HepG2 (cell line): ENCODE measurements around the gene EIF5A. TPM values are rescaled to one million over a fixed set of nuclear protein-coding genes. Genes with fewer than 3 reads are reported as not detected.

Experiments used
- ATAC-seq: fragments of 200-7000 bp; cut with Tn5 transposase; 3 replicates; pipeline ENCODE4 v1.9.1; 2020; ENCODE audit warnings: mild to moderate bottlenecking, moderate library complexity
- BruUV-seq: library from RNA; stranded (reverse); fragments of 400-500 nt; replicated peaks from 2 replicates; lab custom pipeline; 2021; lab: Mats Ljungman, UMichigan
- CTCF ChIA-PET: fragments of 300-600 bp; formaldehyde crosslinking; extraction: SDS; loops from one replicate; lab custom pipeline; 2021; ENCODE audit warnings: low total read pairs, inconsistent platforms, low intra/inter-chr PET ratio; lab: Yijun Ruan, JAX
- POLR2A ChIA-PET: fragments of 350-600 bp; sonication (Branson Sonifier 250); formaldehyde crosslinking; loops from one replicate; lab custom pipeline; 2020; ENCODE audit warnings: antibody characterized with exemption, inconsistent platforms; lab: Yijun Ruan, JAX
- DNase-seq: peaks from one replicate; pipeline ENCODE4 v3.0.0-alpha.2; 2015; ENCODE audit warnings: low spot score
- FAIRE-seq: peaks from 3 replicates; lab custom pipeline; 2011; peaks lifted over from hg19 to GRCh38; lab: Jason Lieb, UNC
- H2AFZ ChIP-seq: one replicate; pipeline ENCODE4 v1.6.1; 2011; ENCODE audit warnings: low read length, inconsistent platforms
- H3K27ac ChIP-seq: fragments of 300-600 bp; 3 replicates; pipeline ENCODE4 v1.8.0; 2011; ENCODE audit warnings: mixed run types, mild to moderate bottlenecking, mixed read lengths, low read length, inconsistent platforms; ENCODE audit not compliant: insufficient read depth; ENCODE audit errors: extremely low read length
- H3K27me3 ChIP-seq, 2 experiments: fragments of 200-600 bp in 1 of 2; 2 replicates in 1 of 2; 3 replicates in 1 of 2; pipeline versions ENCODE4 v1.6.0 to v1.8.0; 2011; ENCODE audit warnings: low read length in 2 of 2, mild to moderate bottlenecking in 2 of 2, moderate library complexity in 2 of 2, inconsistent platforms in 1 of 2; ENCODE audit not compliant: insufficient read depth in 2 of 2, control insufficient read depth in 1 of 2
- H3K36me3 ChIP-seq, 2 experiments: fragments of 200-600 bp in 1 of 2; replicated peaks in 1 of 2; 2 replicates in 1 of 2; 3 replicates in 1 of 2; pipeline versions ENCODE4 v1.5.1 to v1.8.0; 2011; ENCODE audit warnings: low read length in 2 of 2, inconsistent platforms in 1 of 2; ENCODE audit not compliant: insufficient read depth in 2 of 2, control insufficient read depth in 1 of 2
- H3K4me1 ChIP-seq: 2 replicates; pipeline ENCODE4 v1.5.1; 2012; ENCODE audit warnings: low read length, inconsistent platforms; ENCODE audit not compliant: insufficient read depth
- H3K4me2 ChIP-seq: 2 replicates; pipeline ENCODE4 v1.6.0; 2011; ENCODE audit warnings: low read depth, low read length, inconsistent platforms
- H3K4me3 ChIP-seq, 3 experiments: fragments of 200-600 bp in 1 of 3; sonication (generic), shearing (Covaris generic) in 1 of 3; replicated peaks in 1 of 3; 2 replicates each; pipeline ENCODE4 v1.5.1; 2011 to 2016; ENCODE audit warnings: low read length in 3 of 3, inconsistent platforms in 2 of 3, low read depth in 2 of 3, mild to moderate bottlenecking in 2 of 3, control low read depth in 1 of 3, mixed read lengths in 1 of 3; ENCODE audit not compliant: insufficient read depth in 1 of 3
- H3K79me2 ChIP-seq: one replicate; pipeline ENCODE4 v1.6.1; 2011; ENCODE audit warnings: low read length, inconsistent platforms; ENCODE audit not compliant: insufficient read depth
- H3K9ac ChIP-seq: 2 replicates; pipeline ENCODE4 v1.6.0; 2011; ENCODE audit warnings: mild to moderate bottlenecking, low read depth, low read length, inconsistent platforms; ENCODE audit not compliant: insufficient read depth
- H3K9me3 ChIP-seq: 2 replicates; pipeline ENCODE4 v1.5.1; 2012; ENCODE audit warnings: mild to moderate bottlenecking, low read length
- H4K20me1 ChIP-seq: 2 replicates; pipeline ENCODE4 v1.6.0; 2011; ENCODE audit warnings: inconsistent platforms, mild to moderate bottlenecking, low read length, moderate library complexity; ENCODE audit not compliant: insufficient read depth
- ARID5B ChIP-seq: IDR thresholded peaks from 2 replicates; pipeline ENCODE4 v1.4.0; 2020; ENCODE audit warnings: mild to moderate bottlenecking, missing genetic modification reagents
- ASH2L ChIP-seq: fragments of 300-600, 200-600 bp; sonication (generic); IDR thresholded peaks from 2 replicates; pipeline ENCODE4 v1.7.0; 2017; ENCODE audit warnings: low read depth, mild to moderate bottlenecking, moderate library complexity, mixed read lengths, low read length; ENCODE audit not compliant: insufficient read length
- CC2D1A ChIP-seq: sonication (generic); formaldehyde crosslinking; IDR thresholded peaks from 2 replicates; pipeline ENCODE4 v1.8.1; 2023; ENCODE audit warnings: mild to moderate bottlenecking, missing genetic modification reagents
- CREM ChIP-seq, 2 experiments: sonication (generic) in 1 of 2; formaldehyde crosslinking in 1 of 2; IDR thresholded peaks; 2 replicates each; pipeline versions ENCODE4 v1.4.0 to v1.6.1; 2016 to 2020; ENCODE audit warnings: antibody characterized with exemption in 1 of 2, mild to moderate bottlenecking in 1 of 2, missing genetic modification reagents in 1 of 2
- KMT2A ChIP-seq: sonication (generic); formaldehyde crosslinking; IDR thresholded peaks from 2 replicates; pipeline ENCODE4 v1.4.0; 2020; ENCODE audit warnings: missing genetic modification reagents
- XBP1 ChIP-seq: sonication (generic); formaldehyde crosslinking; IDR thresholded peaks from 2 replicates; pipeline ENCODE4 v1.5.0; 2020; ENCODE audit warnings: missing genetic modification reagents
- ZNF562 ChIP-seq: sonication (generic); formaldehyde crosslinking; IDR thresholded peaks from 2 replicates; pipeline ENCODE4 v1.8.0; 2022; ENCODE audit warnings: missing genetic modification reagents, borderline replicate concordance
- ZNF720 ChIP-seq: sonication (generic); formaldehyde crosslinking; IDR thresholded peaks from 2 replicates; pipeline ENCODE4 v1.4.0; 2020; ENCODE audit warnings: missing genetic modification reagents
- WGBS: methylation state at CpG from one replicate; pipeline ENCODE4 v1.1.6; 2017; ENCODE audit warnings: low lambda C conversion rate; 5-methylcytosine and 5-hydroxymethylcytosine counted together
- in situ Hi-C: cut with HindIII; loops from 2 replicates; pipeline ENCODE4 v1.10.0; 2017; ENCODE audit warnings: low pct_unique_long_range_greater_than_20kb; ENCODE audit not compliant: extremely low pct_ligation_motif_present
- intact Hi-C: fragments of 100-400 bp; cut with micrococcal nuclease; formaldehyde crosslinking; loops from one replicate; pipeline ENCODE4 v1.10.0; 2022; ENCODE audit not compliant: unreplicated experiment
- polyA plus RNA-seq, 8 experiments: library from polyadenylated mRNA; depleted of rRNA in 3 of 8; stranded (reverse) in 7 of 8; unstranded in 1 of 8; fragments of >200 nt; fragmentation: Illumina TruSeq in 4 of 8; extraction: Trizol in 4 of 8; gene quantifications; 2 replicates each; pipeline versions ENCODE4 v1.2.1 to v1.2.3, GENCODE V29; 2011 to 2016; ENCODE audit warnings: low read depth in 4 of 8, missing spikeins in 1 of 8, mixed read lengths in 1 of 8; ENCODE audit not compliant: insufficient read depth in 1 of 8
- total RNA-seq, 5 experiments: library from RNA; depleted of rRNA; stranded (reverse); fragments of >200 nt; fragmentation: Illumina TruSeq; extraction: Trizol; gene quantifications; 2 replicates each; pipeline ENCODE4 v1.2.3, GENCODE V29; 2016; ENCODE audit warnings: low read depth in 1 of 5
- TF ChIP-seq, protein P1 (sequence below): sonication (generic); formaldehyde crosslinking; IDR thresholded peaks from 2 replicates; pipeline ENCODE4 v1.5.0; 2020; ENCODE audit warnings: missing genetic modification reagents, mild to moderate bottlenecking, borderline replicate concordance
- TF ChIP-seq, protein P2 (sequence below): sonication (generic); formaldehyde crosslinking; conservative IDR thresholded peaks from 2 replicates; pipeline ENCODE4 v1.4.0; 2020; ENCODE audit warnings: mild to moderate bottlenecking, missing genetic modification reagents, moderate library complexity

EIF5A gene
- total and polyA plus RNA-seq, 2 of the 13 experiments (the other 11 are each of a cell fraction or from before 2014, with no cell fraction given): 319 to 337 TPM

- TF ChIP-seq ARID5B (CRISPR knock-in tag): no peak
- no peak for TF ChIP-seq KMT2A (CRISPR knock-in tag)
- no peak for TF ChIP-seq CREM (IDR thresholded peaks at IDR 0.05)
- TF ChIP-seq CREM (CRISPR knock-in tag; IDR thresholded peaks at IDR 0.05): no peak
Observed at GRCh38 chr17:7307686-7308624, 527 bp downstream of the EIF5A start (continued).

DNA sequence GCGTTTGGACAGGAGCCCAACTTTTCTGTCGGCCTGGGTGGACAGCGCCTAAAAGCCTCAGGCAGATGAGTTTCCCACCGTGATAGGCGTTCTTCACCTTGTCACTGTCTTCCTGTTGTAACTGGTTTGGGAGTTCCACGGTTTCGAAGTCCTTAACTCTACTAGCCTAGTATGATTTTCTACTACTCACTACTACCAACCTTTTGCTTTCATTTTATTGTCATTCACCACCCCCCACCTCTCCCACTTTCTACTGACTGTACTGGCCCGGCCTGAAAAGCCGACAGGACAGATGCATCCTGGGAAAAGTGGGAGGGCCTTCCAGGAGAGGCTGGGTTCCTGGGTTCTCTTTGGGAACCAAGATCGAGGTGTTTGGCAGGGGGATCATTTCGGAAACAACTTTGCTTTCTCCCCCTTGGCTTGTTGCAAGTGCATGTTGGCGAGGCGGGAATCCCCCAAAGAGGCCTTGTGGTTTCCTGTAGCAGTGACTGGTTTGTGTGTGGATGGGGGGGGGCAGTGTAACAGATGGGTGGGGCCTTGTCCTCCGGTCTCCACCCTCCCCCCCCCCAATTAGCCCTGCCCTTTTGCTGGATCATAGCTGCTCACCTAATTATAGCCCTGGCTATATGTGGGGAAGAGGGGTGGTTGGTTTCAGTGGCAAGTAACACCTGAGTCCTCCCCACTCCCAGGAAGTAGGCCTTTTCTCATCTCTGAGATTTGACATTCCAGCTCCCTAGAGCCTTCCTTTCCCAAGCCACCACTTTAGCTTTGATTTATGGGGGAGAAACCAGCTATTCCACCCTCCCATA, 1.4 kb downstream of the EIF5A start:
- ChIA-PET CTCF (no interaction called here), POLR2A (interaction anchor here (0.7 to 3.0 kb wide), 5 partner anchors 21 to 95 kb away, joined by 3 to 17 read pairs (median 3); partner anchors contain the start of genes ACADVL, DLG4, NEURL4 and SLC2A4)
- Histone ChIP-seq H4K20me1 (peaks cover 48% of the 10 kb centered on the region), H3K4me1 (peaks cover 55% of the 10 kb centered on the region), H3K79me2 (peaks cover 43% of the 10 kb centered on the region), H3K9ac (peak overlapping the region; percentile 94), H3K9me3 (no peaks in the 10 kb centered on the region), H3K27ac (peak overlapping the region; percentile 96), H3K36me3 (peaks cover 21 to 43% of the 10 kb centered on the region in 2 experiments), H3K4me2 (peak overlapping the region; percentile 90), H3K27me3 (no peaks in the 10 kb centered on the region), H3K4me3 (peak overlapping the region; percentile 64 to 84 (median 77)), H2AFZ (no peak overlapping the region)
- BruUV-seq: TSS peak; percentile 85
- ATAC-seq (peak; percentile 40), FAIRE-seq (peak; percentile 80), DNase-seq (peak; percentile 79)
- in situ Hi-C loops: no loop called here
- WGBS: 0% methylated on average over 9 of the region's 14 CpGs
- intact Hi-C loops: no loop called here
- TF ChIP-seq CC2D1A (CRISPR knock-in tag): no peak
- TF ChIP-seq, protein P1, sequence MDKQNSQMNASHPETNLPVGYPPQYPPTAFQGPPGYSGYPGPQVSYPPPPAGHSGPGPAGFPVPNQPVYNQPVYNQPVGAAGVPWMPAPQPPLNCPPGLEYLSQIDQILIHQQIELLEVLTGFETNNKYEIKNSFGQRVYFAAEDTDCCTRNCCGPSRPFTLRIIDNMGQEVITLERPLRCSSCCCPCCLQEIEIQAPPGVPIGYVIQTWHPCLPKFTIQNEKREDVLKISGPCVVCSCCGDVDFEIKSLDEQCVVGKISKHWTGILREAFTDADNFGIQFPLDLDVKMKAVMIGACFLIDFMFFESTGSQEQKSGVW: no peak
- TF ChIP-seq XBP1 (CRISPR knock-in tag): no peak
- TF ChIP-seq ZNF720 (CRISPR knock-in tag): no peak
- peak; percentile 29 for TF ChIP-seq ASH2L
- TF ChIP-seq, protein P2, sequence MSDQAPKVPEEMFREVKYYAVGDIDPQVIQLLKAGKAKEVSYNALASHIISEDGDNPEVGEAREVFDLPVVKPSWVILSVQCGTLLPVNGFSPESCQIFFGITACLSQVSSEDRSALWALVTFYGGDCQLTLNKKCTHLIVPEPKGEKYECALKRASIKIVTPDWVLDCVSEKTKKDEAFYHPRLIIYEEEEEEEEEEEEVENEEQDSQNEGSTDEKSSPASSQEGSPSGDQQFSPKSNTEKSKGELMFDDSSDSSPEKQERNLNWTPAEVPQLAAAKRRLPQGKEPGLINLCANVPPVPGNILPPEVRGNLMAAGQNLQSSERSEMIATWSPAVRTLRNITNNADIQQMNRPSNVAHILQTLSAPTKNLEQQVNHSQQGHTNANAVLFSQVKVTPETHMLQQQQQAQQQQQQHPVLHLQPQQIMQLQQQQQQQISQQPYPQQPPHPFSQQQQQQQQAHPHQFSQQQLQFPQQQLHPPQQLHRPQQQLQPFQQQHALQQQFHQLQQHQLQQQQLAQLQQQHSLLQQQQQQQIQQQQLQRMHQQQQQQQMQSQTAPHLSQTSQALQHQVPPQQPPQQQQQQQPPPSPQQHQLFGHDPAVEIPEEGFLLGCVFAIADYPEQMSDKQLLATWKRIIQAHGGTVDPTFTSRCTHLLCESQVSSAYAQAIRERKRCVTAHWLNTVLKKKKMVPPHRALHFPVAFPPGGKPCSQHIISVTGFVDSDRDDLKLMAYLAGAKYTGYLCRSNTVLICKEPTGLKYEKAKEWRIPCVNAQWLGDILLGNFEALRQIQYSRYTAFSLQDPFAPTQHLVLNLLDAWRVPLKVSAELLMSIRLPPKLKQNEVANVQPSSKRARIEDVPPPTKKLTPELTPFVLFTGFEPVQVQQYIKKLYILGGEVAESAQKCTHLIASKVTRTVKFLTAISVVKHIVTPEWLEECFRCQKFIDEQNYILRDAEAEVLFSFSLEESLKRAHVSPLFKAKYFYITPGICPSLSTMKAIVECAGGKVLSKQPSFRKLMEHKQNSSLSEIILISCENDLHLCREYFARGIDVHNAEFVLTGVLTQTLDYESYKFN (CRISPR knock-in tag): no peak
- no peak for TF ChIP-seq ZNF562 (CRISPR knock-in tag)
